HG03097 (cell line): Measurements from ENCODE around the gene MYO5C.

Source experiments
- ATAC-seq: cut with Tn5 transposase; IDR thresholded peaks from one replicate; pipeline ENCODE4 v1.9.1; 2021; ENCODE audit not compliant: unreplicated experiment, low FRiP score

MYO5C gene

GRCh38 chr15:52218371-52218770 is 77.2 kb downstream of the MYO5C start:
- no peak for ATAC-seq

GRCh38 chr15:52217186-52217585 is 78.4 kb downstream of the MYO5C start:
- ATAC-seq: no peak

- no peak for ATAC-seq
These were observed 81.1 kb downstream of the MYO5C start for GRCh38 chr15:52214553-52214952.

- no peak for ATAC-seq
These were observed 82.4 kb downstream of the MYO5C start for GRCh38 chr15:52213206-52213605.

- no peak for ATAC-seq
These were observed 87.2 kb downstream of the MYO5C start for GRCh38 chr15:52208306-52208946.

GRCh38 chr15:52207191-52207590 is 88.4 kb downstream of the MYO5C start:
- no peak for ATAC-seq

- no peak for ATAC-seq
These were observed 89.2 kb downstream of the MYO5C start for GRCh38 chr15:52206446-52206845.

GRCh38 chr15:52204657-52205056 is 90.9 kb downstream of the MYO5C start:
- no peak for ATAC-seq

GRCh38 chr15:52200831-52201365 is 94.7 kb downstream of the MYO5C start:
- no peak for ATAC-seq

GRCh38 chr15:52199271-52199670 is 96.3 kb downstream of the MYO5C start:
- no peak for ATAC-seq

GRCh38 chr15:52196891-52197290 is 98.7 kb downstream of the MYO5C start:
- ATAC-seq: no peak

GRCh38 chr15:52193791-52194190 is 101.8 kb downstream of the MYO5C start:
- no peak for ATAC-seq

GRCh38 chr15:52193321-52193720 is 102.3 kb downstream of the MYO5C start:
- ATAC-seq: no peak

- no peak for ATAC-seq
These were observed 104.4 kb downstream of the MYO5C start, which contains the start of gene GNB5 for GRCh38 chr15:52191207-52191606. Gene GNB5 (minus strand): TSS chr15:52191392. CDS start chr15:52184676, 6,716 bp downstream.

- ATAC-seq: no peak
These were observed 108.7 kb downstream of the MYO5C start for GRCh38 chr15:52186651-52187486.

- ATAC-seq: no peak
These were observed 110.4 kb downstream of the MYO5C start for GRCh38 chr15:52185151-52185561.

- ATAC-seq: no peak
These were observed 110.9 kb downstream of the MYO5C start for GRCh38 chr15:52184721-52185120.

GRCh38 chr15:52183562-52184173 is 111.9 kb downstream of the MYO5C start:
- ATAC-seq: no peak

- ATAC-seq: no peak
These were observed 113.4 kb downstream of the MYO5C start for GRCh38 chr15:52181938-52182780.

- no peak for ATAC-seq
These were observed 114.7 kb downstream of the MYO5C start for GRCh38 chr15:52180851-52181450.
